BE2C (cell line): ENCODE data around the gene NUP85. TPM values are rescaled to one million over a fixed set of nuclear protein-coding genes. Genes with fewer than 3 reads are reported as not detected.
"Not testable (repeated sequence)": the region's sequence is repeated elsewhere in the genome, so short reads cannot be mapped to it uniquely, and the experiment has no call there.

Experiments used
- DNase-seq: peaks from one replicate; pipeline ENCODE4 v3.0.0-alpha.2; 2020
- H3K27me3 ChIP-seq: fragments of 250-450 bp; sonication (Bioruptor Pico); 2 replicates; pipeline ENCODE4 v1.5.1; 2020; ENCODE audit warnings: mild to moderate bottlenecking
- H3K36me3 ChIP-seq: fragments of 250-450 bp; sonication (Bioruptor Pico); 2 replicates; pipeline ENCODE4 v1.5.1; 2020; ENCODE audit warnings: mild to moderate bottlenecking
- H3K4me1 ChIP-seq: fragments of 250-450 bp; sonication (Bioruptor Pico); 2 replicates; pipeline ENCODE4 v1.5.1; 2020
- H3K4me3 ChIP-seq: 2 replicates; pipeline ENCODE4 v1.5.1; 2011; ENCODE audit warnings: low read depth, low read length
- H3K9me3 ChIP-seq: fragments of 250-450 bp; sonication (Bioruptor Pico); 2 replicates; pipeline ENCODE4 v1.5.1; 2020
- polyA plus RNA-seq: library from polyadenylated mRNA; unstranded; fragments of >200 nt; gene quantifications from one replicate; pipeline ENCODE4 v1.2.1, GENCODE V29; 2012; ENCODE audit warnings: low read depth, missing spikeins; ENCODE audit not compliant: insufficient read length, insufficient read depth
- TF ChIP-seq, protein P1 (sequence below): IDR thresholded peaks from 2 replicates; pipeline ENCODE4 v1.5.1; 2012; ENCODE audit warnings: mild to moderate bottlenecking, low read depth, low read length

The NUP85 gene, protein sequence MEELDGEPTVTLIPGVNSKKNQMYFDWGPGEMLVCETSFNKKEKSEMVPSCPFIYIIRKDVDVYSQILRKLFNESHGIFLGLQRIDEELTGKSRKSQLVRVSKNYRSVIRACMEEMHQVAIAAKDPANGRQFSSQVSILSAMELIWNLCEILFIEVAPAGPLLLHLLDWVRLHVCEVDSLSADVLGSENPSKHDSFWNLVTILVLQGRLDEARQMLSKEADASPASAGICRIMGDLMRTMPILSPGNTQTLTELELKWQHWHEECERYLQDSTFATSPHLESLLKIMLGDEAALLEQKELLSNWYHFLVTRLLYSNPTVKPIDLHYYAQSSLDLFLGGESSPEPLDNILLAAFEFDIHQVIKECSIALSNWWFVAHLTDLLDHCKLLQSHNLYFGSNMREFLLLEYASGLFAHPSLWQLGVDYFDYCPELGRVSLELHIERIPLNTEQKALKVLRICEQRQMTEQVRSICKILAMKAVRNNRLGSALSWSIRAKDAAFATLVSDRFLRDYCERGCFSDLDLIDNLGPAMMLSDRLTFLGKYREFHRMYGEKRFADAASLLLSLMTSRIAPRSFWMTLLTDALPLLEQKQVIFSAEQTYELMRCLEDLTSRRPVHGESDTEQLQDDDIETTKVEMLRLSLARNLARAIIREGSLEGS
- 96.3 TPM for polyA plus RNA-seq

DNA sequence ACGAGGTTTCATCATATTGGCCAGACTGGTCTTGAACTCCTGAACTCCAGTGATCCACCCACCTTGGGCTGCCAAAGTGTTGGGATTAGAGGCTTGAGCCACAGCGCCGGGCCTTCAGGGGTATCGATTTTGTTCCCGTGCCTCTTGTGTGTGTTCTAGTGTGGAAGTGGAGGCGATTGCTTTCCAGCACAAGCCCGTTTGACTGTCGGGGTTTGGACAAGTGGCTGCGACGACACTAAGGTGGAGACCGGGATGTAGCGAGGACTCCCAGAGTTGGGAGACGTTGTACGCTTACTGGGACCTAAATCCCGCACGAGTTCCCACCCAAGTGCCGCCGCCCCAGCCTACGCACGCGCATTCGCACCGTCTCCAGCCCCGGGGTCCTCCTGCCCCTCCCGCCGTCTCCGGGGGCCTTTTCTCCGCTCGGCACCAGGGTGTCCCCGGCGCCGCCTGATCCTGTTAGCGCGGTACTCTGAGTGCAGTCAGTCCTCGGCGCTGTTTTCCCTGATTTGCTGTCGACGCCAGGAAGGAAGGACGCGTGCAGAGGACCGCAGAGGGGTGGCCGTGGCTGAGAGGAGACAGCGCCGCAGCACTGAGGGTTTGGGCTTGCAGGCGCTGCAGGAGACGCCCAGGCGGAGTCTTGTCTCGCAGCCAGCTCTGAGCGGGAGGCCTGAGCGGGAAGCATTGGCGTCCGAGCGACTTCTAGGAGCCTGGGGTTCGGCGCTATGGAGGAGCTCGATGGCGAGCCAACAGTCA is at the start of gene NUP85:
TSS of gene NUP85 (plus strand) at position 643 of the 756 bp plus-strand sequence. CDS start at position 726, 83 bp downstream.
- peaks cover 22% of the 10 kb centered on the region for H3K36me3 ChIP-seq
- TF ChIP-seq, protein P1, sequence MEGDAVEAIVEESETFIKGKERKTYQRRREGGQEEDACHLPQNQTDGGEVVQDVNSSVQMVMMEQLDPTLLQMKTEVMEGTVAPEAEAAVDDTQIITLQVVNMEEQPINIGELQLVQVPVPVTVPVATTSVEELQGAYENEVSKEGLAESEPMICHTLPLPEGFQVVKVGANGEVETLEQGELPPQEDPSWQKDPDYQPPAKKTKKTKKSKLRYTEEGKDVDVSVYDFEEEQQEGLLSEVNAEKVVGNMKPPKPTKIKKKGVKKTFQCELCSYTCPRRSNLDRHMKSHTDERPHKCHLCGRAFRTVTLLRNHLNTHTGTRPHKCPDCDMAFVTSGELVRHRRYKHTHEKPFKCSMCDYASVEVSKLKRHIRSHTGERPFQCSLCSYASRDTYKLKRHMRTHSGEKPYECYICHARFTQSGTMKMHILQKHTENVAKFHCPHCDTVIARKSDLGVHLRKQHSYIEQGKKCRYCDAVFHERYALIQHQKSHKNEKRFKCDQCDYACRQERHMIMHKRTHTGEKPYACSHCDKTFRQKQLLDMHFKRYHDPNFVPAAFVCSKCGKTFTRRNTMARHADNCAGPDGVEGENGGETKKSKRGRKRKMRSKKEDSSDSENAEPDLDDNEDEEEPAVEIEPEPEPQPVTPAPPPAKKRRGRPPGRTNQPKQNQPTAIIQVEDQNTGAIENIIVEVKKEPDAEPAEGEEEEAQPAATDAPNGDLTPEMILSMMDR = no peak
- peak within 1 kb of the TSS; percentile 99 for H3K4me3 ChIP-seq
- no peaks in the 10 kb centered on the region for H3K4me1 ChIP-seq
- H3K9me3 ChIP-seq = no peaks in the 10 kb centered on the region
- peak; percentile 97 for DNase-seq
- H3K27me3 ChIP-seq = no peaks in the 10 kb centered on the region

DNA sequence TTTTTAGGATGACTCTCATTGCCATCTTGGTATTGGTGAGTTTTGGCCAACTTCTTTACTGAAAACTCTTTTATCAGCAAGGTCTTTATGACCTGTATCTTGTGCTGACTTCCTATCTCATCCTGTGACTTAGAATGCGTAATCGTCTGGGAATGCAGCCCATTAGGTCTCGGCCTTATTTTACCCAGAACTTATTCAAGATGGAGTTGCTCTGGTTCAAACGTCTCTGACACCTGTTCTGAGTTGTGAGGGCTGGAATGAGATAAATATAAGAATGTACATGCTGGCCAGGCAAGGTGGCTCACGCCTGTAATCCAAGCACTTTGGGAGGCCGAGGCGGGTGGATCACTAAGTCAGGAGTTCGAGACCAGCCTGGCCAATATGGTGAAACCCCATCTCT is 47.0 kb upstream of the NUP85 start:
- not testable (repeated sequence) for H3K4me1 ChIP-seq, H3K4me3 ChIP-seq, H3K36me3 ChIP-seq, DNase-seq, H3K9me3 ChIP-seq, H3K27me3 ChIP-seq

DNA sequence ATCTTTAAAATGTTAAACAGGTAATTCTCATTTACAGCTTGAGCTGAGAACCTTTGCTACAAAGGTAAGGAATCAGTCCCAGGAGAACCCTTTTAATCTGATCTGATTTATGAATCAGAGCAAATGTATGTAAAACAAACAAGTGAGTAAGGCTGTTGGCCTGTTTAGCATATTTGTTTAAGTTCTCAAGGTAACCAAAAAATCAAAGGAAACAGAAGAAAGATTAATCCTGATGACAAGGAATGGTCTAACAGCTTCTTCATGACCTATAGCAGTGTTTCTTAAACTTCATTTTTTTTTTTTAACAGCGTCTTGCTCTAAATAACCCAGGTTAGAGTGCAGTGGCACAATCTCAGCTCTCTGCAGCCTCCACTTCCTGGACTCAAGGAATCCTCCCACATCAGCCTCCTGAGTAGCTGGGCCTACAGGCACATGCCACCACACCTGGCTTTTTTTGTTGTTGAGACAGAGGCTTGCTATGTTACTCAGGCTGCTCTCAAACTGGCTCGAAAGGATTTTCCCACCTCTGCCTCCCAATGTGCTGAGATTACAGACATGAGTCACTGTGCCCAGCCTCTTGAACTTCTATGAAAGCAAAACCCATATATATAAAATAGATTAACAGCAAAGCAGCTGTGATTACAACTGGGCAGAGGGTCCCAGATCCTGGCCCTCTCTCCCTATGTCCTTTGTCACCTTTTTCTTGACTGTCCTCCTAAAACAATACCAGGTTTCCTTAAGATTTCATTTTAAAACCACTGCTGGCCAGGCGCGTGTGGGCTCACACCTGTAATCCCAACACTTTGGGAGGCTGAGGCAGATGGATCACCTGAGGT is 46.1 kb upstream of the NUP85 start:
- H3K36me3 ChIP-seq = no peaks in the 10 kb centered on the region; the same call in 1 of the 2 replicates
- H3K4me3 ChIP-seq = no peak overlapping the region
- no peaks in the 10 kb centered on the region for H3K27me3 ChIP-seq
- no peaks in the 10 kb centered on the region for H3K9me3 ChIP-seq
- peaks cover 5% of the 10 kb centered on the region; the same call in 1 of the 2 replicates for H3K4me1 ChIP-seq
- DNase-seq = no peak
- TF ChIP-seq, protein P1 = no peak

DNA sequence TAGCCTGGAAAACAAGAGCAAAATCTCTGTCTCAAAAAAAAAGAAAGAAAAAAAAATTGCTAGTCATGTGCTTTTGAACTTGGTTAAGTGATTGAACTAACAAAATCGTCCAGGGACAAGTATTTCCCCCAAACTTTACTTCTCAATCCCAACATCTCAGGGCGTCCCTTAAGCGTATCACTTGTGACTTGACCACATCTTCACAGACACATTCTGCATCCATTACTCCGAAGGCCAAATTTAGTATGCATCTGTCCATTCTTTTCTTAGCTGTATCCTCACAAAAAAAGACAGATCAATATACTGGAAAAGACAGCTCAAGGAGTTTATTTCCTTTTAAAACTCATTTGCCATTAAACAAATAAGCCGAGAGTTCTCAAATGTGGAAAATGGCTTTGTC is 45.3 kb upstream of the NUP85 start:
- H3K27me3 ChIP-seq = no peaks in the 10 kb centered on the region
- TF ChIP-seq, protein P1 = no peak
- no peak for DNase-seq
- peaks cover 6% of the 10 kb centered on the region for H3K36me3 ChIP-seq
- H3K9me3 ChIP-seq = no peaks in the 10 kb centered on the region
- H3K4me1 ChIP-seq = no peaks in the 10 kb centered on the region
- no peak overlapping the region for H3K4me3 ChIP-seq

DNA sequence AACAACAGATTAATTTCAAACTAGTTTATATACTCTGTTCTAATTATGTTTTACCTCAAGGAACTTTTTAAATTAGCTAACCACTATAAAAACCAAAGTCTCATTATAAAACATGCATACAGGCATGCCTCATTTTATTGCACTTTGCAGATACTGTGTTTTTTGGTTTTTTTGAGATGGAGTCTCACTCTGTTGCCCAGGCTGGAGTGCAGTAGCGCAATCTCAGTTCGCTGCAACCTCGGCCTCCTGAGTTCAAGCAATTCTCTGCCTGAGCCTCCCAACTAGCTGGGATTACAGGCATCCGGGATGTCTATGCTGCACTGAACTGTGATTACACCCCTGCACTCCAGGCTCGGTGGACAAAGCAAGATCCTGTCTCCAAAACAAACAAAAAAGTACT is 42.4 kb upstream of the NUP85 start:
- Histone ChIP-seq H3K36me3 (peaks cover 31% of the 10 kb centered on the region), H3K27me3 (no peaks in the 10 kb centered on the region), H3K4me3 (no peak overlapping the region), H3K9me3 (no peaks in the 10 kb centered on the region), H3K4me1 (no peaks in the 10 kb centered on the region)
- no peak for DNase-seq
- TF ChIP-seq, protein P1 = no peak

DNA sequence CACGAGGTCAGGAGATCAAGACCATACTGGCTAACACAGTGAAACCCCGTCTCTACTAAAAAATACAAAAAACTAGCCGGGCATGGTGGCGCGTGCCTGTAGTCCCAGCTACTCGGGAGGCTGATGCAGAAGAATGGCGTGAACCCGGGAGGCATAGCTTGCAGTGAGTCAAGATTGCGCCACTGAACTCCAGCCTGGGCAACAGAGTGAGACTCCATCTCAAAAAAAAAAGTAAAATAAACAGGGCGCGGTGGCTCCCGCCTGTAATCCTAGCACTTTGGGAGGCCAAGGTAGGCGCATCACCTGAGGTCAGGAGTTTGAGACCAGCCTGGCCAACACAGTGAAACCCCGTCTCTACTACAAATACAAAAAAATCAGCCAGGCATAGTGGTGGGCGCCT is 40.9 kb upstream of the NUP85 start:
- not testable (repeated sequence) for H3K4me1 ChIP-seq, H3K9me3 ChIP-seq, H3K27me3 ChIP-seq, H3K4me3 ChIP-seq, DNase-seq
- peaks cover 44% of the 10 kb centered on the region for H3K36me3 ChIP-seq
